ENCODE data around the gene APRT.
"Not testable (repeated sequence)": the region's sequence is repeated elsewhere in the genome, so short reads cannot be mapped to it uniquely, and the experiment has no call there.

APRT gene

DNA sequence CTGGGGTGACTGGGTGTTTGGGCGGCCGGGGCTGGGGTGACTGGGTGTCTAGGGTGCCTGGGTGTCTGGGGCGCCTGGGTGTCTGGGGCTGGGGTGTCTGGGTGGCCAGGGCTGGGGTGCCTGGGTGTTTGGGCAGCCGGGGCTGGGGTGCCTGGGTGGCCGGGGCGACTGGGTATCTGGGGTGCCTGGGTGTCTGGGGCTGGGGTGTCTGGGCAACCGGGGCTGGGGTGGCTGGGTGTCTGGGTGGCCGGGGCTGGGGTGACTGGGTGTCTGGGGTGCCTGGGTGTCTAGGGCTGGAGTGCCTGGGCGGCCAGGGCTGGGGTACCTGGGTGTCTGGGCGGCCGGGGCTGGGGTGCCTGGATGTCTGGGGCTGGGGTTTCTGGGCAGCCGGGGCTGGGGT lies 13.4 kb upstream of the APRT start:
- H3K4me3 ChIP-seq (ENCODE audit: control insufficient read depth, low read depth, low read length), result no peak overlapping the region
- TF ChIP-seq, protein P1, sequence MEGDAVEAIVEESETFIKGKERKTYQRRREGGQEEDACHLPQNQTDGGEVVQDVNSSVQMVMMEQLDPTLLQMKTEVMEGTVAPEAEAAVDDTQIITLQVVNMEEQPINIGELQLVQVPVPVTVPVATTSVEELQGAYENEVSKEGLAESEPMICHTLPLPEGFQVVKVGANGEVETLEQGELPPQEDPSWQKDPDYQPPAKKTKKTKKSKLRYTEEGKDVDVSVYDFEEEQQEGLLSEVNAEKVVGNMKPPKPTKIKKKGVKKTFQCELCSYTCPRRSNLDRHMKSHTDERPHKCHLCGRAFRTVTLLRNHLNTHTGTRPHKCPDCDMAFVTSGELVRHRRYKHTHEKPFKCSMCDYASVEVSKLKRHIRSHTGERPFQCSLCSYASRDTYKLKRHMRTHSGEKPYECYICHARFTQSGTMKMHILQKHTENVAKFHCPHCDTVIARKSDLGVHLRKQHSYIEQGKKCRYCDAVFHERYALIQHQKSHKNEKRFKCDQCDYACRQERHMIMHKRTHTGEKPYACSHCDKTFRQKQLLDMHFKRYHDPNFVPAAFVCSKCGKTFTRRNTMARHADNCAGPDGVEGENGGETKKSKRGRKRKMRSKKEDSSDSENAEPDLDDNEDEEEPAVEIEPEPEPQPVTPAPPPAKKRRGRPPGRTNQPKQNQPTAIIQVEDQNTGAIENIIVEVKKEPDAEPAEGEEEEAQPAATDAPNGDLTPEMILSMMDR (conservative IDR thresholded peaks at IDR 0.05; ENCODE audit: control insufficient read depth, insufficient read depth, low read depth, low read length), result no peak
- DNase-seq (ENCODE audit: low read depth), result no peak

DNA sequence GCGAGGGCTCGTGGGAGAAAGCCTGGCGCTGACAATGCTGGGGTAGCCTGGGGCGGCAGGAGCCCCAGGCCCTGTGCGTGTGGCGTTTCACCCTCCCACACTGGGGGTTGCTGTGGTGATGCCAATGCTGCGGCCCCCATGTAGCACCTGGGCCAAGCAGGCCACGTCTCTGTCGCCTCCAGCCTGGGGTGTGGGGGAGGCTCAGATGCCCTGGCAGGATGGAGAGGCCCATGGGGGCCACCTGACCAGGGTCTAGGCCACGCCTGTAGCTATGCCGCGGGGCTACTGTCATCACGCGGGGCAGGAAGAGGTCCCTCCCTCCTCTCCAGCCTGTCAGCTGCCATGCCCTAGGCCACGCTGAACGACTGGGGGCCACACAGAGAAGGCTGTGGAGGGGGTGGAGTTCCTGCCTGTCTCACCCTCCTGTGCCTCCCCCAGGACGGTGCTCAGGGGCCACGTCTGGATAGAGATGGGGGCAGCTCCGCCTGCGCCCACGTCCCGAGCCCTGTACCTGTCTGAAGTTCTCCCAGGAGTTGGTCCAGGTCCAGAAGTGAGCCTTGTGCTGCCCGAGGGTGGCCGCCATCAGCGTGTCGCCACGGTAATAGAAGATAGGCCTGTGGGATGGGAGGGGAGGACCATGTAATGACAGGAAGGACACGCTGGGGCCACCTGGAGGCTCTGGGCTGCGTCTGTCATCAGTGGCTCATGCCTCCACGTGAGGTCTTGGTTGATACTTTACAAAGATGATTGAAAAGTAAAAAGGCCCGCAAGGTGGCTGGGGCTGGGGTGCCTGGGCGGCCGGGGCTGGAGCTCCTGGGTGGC lies 12.7 kb upstream of the APRT start:
- H3K4me3 ChIP-seq (ENCODE audit: control insufficient read depth, low read depth, low read length), result no peak overlapping the region
- TF ChIP-seq, protein P1 (conservative IDR thresholded peaks at IDR 0.05; ENCODE audit: control insufficient read depth, insufficient read depth, low read depth, low read length), result no peak
- DNase-seq (ENCODE audit: low read depth), result no peak

DNA sequence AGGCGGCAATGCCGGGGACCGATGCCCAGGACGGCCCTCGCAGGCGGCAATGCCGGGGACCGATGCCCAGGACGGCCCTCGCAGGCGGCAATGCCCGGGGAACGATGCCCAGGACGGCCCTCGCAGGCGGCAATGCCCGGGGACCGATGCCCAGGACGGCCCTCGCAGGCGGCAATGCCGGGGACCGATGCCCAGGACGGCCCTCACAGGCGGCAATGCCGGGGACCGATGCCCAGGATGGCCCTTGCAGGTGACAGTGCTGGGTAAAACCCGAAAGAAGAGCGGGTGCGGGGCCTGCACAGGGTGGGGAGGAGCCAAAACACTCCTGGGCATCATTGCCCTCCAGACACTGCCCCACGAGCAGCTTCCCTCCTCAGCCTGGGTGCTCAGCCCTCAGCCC lies 11.9 kb upstream of the APRT start:
- H3K4me3 ChIP-seq (ENCODE audit: control insufficient read depth, low read depth, low read length); DNase-seq (ENCODE audit: low read depth): not testable (repeated sequence)

DNA sequence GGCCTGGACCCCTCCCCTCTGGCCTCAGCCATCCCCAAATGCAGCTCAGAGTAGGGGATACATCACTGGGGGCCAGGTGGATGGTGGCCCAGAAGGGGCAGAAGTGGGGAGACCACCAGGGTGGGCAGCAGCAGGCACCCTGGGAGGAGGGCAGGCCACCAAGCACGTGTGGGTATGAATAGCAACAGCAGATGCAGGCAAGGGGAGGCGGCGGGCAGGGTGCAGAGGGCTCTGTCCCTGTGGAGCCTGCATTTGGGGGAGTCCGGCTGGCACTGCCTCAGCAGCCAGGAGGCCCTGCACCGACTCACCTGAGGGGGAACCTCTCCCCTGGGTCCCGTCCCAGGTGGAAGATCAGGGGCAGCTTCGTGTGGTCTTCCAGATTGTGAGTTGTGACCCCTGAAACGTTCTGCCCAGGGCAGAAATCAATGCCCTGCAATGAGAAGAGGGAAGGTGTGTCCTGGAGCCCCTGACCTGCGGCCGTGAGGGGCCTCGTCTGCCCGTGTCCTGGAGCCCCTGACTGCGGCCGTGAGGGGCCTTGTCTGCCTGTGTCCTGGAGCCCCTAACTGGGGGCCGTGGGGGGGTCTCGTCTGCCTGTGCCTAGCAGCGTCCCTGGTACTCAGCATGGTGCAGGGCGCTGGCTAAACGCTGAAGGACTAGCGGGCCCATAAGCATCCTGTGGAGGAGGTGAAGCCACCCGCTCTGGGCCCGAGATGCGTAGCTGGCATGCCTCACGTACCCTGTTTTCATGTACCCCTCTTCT lies 10.7 kb upstream of the APRT start:
- TF ChIP-seq, protein P1 (conservative IDR thresholded peaks at IDR 0.05; ENCODE audit: control insufficient read depth, insufficient read depth, low read depth, low read length), result no peak

DNA sequence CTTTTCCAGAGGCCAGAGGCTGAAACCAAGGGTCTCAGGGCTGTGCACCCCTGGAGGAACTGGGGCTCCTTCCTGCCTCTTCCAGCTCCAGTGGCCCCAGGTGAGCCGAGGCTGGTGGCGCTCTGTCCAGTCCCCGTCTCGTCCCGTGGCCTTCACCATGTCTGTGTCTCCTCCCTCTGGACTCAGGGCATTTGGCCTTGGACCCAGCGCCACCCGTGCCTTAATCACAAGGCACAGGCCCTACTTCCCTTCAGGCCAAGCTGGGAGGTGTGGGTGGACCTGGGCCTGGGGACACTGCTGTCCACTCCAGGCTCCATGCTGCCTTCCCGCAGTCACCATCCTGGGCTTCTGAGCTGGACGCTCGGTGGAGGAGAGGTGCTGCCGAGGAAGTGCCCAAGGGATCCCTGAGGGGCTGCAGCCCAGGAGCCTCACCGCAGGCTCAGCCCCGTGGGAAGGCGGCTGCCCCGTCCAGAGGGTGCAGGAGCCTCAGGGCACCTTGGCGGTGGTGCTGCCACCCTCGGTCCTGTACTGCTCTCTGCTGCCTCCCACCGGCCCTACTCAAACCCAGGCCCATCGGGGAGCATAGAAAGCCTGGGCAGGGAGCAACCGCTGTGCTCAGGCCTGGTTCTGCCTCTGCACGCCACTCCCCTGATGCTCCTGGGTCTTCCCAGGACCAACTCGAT lies 9.6 kb upstream of the APRT start:
- TF ChIP-seq, protein P1 (conservative IDR thresholded peaks at IDR 0.05; ENCODE audit: control insufficient read depth, insufficient read depth, low read depth, low read length), result no peak
- DNase-seq (ENCODE audit: low read depth), result no peak
- no peak overlapping the region for H3K4me3 ChIP-seq (ENCODE audit: control insufficient read depth, low read depth, low read length)

More for the DNA sequence above, 10.7 kb upstream of the APRT start:
- H3K4me3 ChIP-seq (ENCODE audit: control insufficient read depth, low read depth, low read length), result no peak overlapping the region
- no peak for DNase-seq (ENCODE audit: low read depth)

DNA sequence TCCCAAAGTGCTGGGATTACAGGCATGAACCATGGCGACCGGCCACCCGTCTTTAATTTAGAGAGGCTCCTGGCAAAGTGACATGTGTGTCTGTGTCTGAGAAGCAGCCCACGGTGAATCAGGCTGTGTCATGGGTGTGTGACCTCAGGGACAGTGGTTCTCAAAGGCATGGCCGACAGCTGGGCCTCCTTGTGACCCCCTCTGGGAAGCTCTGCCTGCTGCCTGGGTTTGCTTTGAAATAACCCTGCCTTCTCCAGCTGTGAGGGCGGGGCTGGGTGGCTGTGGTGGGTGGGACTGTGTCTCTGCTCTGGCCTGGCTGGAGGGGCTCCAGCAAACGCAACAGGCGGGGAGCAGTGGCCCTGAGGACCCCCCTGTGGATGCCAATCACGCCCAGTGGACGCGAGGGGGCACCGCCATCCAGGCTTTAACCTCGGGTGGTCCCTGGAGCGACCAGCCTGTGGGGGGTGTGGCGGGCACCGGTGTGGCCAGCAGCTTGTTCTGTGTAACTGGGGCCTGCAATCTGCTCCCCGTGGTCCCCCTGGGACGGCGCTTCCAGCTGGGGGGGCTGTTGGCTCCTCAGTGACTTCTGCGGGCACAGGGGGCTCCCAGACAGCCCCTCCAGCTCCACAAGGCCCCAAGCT lies 8.8 kb upstream of the APRT start:
- DNase-seq (ENCODE audit: low read depth), result no peak
- TF ChIP-seq, protein P1 (conservative IDR thresholded peaks at IDR 0.05; ENCODE audit: control insufficient read depth, insufficient read depth, low read depth, low read length), result no peak
- no peak overlapping the region for H3K4me3 ChIP-seq (ENCODE audit: control insufficient read depth, low read depth, low read length)

All from fibroblast of mammary gland (primary cell).